NCI-H1930 (cell line): ENCODE data around the gene IQSEC3.
"Not testable (repeated sequence)": the region's sequence is repeated elsewhere in the genome, so short reads cannot be mapped to it uniquely, and the experiment has no call there.

Source experiments
- DNase-seq, 2 experiments: peaks; one replicate each; lab custom pipeline; 2025; lab: John Stamatoyannopoulos, UW

IQSEC3 gene

DNA sequence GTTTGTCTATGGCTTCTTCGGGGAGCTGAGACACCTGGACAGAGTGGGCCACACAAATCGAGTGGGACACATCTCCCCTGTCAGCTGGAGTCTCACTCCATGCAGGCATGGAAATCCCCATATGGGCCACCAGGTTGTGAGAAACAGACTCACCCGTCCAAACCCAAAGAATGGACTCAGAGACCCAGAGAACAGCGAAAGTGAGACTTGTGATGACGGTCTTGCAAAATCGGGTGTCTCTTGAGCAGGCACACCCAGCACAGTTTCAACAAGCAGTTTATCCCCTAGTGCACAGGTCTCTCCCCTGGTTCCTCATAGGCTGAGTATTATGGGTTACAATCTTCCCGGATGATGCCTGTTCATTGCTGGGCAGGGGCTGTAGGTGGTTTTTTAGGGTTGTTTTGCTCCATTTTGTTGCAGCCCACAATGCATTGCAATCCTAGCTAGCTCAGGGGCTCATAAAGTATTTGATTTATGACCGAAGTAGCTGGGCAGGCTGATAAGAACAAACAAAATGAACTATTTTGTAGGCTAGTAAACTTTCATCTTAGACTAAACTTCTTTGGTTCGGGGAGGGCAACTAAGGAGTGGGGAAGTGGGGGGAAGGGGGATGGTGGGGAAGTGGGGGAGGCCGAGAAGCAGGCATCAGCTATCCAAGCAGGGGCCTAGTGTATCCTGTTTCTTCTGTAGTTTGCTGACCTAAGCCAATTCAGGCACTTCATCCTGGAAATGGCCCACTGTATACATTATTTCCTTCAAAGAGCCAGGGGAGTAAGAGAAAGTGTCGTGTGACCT, 45.3 kb downstream of the IQSEC3 start:
- no peak for DNase-seq

DNA sequence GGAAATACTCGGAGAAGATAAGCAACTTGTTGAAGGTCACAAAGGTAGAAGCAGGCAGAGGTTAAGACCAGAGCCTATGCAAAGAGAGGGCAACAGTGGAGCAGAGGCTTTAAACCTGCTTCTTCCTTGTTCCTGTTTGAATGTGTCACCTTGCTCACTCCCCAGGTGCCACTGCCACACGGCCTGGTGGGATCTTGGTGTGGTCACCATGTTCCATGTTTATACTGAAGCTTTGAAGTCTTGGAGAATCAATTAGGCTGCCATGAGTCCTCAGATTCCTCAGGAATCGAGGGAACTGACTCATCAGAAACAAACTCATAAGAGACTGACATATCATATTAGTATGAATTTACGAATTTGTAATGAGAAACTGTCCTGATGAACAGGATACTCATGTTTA, 46.8 kb downstream of the IQSEC3 start:
- no peak for DNase-seq

DNA sequence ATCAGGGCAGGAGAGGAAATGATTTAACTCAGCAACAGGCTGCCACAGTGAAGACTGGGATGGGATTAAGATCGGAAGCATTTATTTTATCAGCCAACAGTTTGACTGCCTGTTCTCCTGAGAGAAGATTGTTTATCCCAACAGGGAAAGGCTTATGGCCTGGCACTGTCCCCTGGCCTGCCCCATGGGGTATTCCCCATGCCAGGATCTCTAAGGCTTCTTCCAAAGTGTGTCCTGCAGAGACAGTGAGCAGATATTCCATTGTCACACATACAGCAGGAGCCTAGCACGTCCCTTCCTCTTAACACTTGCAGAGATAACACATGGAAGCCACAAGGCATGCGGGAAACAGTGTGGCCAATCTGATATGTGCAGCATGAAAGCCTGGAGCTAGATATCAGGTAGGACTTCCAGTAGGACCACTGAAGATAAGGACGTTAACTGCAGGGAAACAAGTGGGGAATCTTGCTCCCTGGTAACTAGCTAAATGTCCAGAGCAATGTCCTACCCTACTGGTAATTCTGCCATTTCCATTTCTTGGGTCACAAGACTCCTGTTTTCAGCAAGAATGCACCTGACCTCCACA, 48.2 kb downstream of the IQSEC3 start:
- DNase-seq, result no peak

- DNase-seq, result no peak
Measured at GRCh38 chr12:115518-115917, 49.0 kb downstream of the IQSEC3 start.

- no peak for DNase-seq
Measured at GRCh38 chr12:115960-116915, 49.7 kb downstream of the IQSEC3 start.

DNA sequence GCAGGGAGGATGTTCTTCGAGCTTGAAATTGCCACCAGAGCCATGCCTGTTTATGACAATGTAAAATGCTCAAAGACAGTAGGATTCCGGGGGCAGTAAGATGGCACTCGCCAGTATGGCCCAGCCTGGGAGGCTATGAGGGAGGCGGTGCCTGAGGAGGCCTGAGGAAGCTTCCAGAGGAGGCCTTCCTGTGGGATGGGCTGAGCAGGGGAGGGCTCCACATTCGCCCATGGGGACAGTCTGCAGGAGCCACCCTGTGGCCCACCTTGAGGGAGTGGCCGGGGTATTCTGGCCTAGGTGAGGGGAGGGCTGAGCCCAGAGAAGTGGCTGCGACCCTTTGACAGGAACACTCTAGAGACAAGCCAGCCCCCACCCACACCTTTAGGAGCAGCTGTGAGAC, 50.7 kb downstream of the IQSEC3 start:
- no peak for DNase-seq

GRCh38 chr12:117816-118345, 51.3 kb downstream of the IQSEC3 start:
- DNase-seq, result no peak

GRCh38 chr12:118591-118990, 52.0 kb downstream of the IQSEC3 start:
- DNase-seq, result no peak

DNA sequence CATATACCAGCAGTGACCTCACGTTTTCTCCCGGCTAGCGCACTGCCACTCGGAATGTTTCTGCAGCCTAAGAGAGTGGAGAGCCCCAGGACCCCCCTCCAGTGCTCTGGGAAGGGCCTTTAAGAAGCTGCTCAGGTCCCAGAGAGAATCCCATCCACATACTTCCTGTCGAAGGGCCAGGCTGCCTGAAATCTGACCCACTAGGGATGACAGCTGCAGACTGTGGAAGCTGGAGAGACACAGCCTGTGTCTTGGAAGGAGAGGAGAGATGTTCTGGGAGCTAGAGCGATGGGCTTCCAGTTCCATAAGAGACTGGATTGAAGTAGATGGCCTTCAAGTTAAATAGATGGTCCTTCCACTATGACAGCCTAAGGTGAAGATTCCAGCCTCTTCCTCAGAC, 54.4 kb downstream of the IQSEC3 start:
- no peak for DNase-seq

- DNase-seq, result no peak
Measured at GRCh38 chr12:121647-122046, 55.1 kb downstream of the IQSEC3 start.

DNA sequence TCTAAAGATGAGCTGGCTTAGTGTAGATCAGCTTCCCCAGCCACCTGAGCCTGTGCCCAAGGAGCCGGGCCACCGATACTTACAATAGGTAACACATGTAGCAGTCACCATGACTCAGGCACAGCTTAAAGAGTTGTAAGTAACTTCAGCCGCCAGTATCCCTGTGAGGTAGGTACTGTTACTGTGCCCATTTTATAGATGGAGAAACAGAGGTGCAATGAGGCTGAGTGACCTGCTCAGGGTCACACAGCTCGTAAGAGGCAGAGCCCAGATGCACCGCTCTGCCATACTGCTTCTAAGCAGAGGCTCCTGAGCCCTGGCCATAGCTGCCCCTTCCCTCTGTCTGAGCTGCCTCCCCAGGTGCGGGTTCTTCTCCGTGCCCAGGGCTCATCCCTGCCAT, 58.5 kb downstream of the IQSEC3 start:
- no peak for DNase-seq

DNA sequence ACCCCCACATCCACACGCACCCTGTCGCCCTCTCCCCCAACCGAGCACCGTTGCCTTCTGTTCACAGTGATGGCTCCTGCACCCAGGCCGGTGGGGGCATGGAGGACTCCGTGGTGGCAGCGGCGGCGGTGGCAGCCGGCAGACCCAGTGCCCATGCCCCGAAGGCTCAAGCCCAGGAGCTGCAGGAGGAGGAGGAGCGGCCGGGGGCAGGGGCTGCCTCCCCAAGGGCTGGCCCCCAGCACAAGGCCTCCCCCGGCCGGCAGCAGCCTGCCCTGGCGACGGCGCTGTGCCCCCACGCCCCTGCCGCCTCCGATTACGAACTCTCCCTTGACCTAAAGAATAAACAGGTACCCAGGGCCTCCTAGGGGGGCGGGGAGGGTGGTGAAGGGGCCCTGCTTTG, 59.0 kb downstream of the IQSEC3 start:
- DNase-seq, result no peak

DNA sequence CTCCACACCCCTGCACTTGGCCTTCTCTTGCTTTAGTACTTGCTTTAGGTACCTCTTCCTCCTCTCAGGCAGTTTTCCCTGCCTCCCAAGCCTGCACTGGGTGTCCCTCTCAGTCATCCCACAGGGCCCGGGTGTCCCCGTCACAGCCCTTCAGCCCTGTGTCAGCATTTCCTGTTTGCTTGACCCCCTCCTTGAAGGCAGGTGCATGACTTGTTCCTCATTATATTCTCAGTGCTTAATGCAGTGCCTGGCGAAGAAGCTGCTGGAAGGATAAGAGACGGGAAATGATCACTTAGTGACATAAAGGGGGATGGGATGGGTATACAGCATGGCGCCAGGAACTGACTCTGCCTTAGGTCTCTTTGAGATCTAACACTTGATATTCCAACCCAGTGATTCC, 61.5 kb downstream of the IQSEC3 start:
- no peak for DNase-seq

- DNase-seq, result no peak
Measured at GRCh38 chr12:129001-129400, 62.4 kb downstream of the IQSEC3 start.

DNA sequence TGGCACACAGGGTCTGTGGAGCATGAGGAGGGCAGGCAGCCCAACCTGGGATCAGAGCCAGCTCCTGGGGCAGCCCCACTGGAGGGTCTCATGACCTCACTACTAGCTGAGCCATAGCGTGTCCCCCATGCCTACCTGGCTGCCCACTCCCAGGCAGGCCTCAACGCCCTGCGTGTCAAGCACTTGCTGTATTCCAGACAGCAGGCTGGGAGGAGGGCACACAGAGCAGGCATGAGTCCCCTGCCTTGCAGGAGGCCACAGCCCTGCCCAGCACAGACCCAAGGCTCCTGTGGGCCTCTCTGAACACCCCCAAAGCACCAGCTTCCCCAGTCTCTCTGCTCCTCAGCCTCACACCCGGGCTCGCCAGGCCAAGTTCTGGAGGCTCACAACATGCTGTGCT, 64.0 kb downstream of the IQSEC3 start:
- no peak for DNase-seq

DNA sequence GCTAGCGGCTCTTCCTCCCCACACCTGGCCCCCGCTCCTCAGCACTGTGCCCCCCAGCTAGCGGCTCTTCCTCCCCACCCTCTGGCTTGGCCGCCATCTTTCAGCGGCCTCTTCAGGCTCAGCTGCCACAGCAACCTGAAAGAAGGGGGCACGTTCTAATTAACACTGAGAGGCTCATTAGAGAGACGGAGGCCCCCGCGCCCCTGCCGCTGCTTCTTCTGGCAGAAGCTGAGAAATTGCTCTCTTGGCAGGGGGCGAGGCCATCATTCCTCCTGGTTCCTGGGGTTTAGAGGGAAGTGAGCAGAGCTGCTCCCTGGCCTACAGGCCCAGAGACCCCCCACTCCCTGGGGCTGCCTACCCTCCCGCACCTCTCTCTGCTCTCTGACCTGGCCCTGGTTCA, 64.4 kb downstream of the IQSEC3 start:
- DNase-seq, result no peak

GRCh38 chr12:131732-132495, 65.3 kb downstream of the IQSEC3 start:
- no peak for DNase-seq

GRCh38 chr12:133616-134232, 67.2 kb downstream of the IQSEC3 start:
- not testable (repeated sequence) for DNase-seq

DNA sequence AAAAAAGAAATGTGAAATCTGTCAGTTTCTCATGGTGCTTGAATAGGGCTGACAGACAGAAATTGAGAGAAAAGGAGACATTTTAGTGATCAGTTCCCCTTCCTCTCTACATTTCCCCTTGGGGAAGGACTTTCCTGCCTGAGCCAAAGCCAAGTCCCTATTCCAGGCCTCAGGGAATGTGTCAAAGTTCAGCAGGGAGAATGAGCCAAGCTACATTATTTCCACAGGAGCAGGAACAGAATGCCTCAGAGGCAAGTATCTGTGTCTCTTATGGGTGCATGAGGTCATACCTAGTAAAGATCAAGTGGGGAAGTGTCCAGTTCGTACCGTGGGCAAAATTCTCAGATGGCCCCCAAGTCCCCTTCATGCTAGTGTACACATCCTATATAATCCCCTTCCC, 68.6 kb downstream of the IQSEC3 start:
- no peak for DNase-seq

- DNase-seq, result no peak
Measured at GRCh38 chr12:138171-138897, 71.8 kb downstream of the IQSEC3 start.
